Trophoblast cell (in vitro differentiated cells and primary cell): ENCODE data around the gene DNAH17.

ENCODE experiments used
- DNase-seq, 2 donors: peaks; one replicate each; pipeline ENCODE4 v3.0.0-alpha.2; 2016
- H2AFZ ChIP-seq: 2 replicates; pipeline ENCODE4 v1.6.1; 2013; ENCODE audit warnings: low read length, moderate library complexity, mild to moderate bottlenecking; ENCODE audit not compliant: insufficient read depth, poor library complexity
- H2AK5ac ChIP-seq: 2 replicates; pipeline ENCODE4 v1.6.1; 2013; ENCODE audit warnings: mild to moderate bottlenecking, low read length
- H2BK120ac ChIP-seq: 2 replicates; pipeline ENCODE4 v1.6.1; 2013; ENCODE audit warnings: low read length, mild to moderate bottlenecking, moderate library complexity; ENCODE audit not compliant: insufficient read depth, poor library complexity
- H2BK12ac ChIP-seq: 2 replicates; pipeline ENCODE4 v1.6.1; 2013; ENCODE audit warnings: mild to moderate bottlenecking, low read length, moderate library complexity
- H2BK5ac ChIP-seq: 2 replicates; pipeline ENCODE4 v1.6.1; 2013; ENCODE audit warnings: low read length, low read depth, moderate library complexity, mild to moderate bottlenecking; ENCODE audit not compliant: poor library complexity
- H3K14ac ChIP-seq: 2 replicates; pipeline ENCODE4 v1.6.1; 2013; ENCODE audit warnings: mild to moderate bottlenecking, low read length
- H3K18ac ChIP-seq: 2 replicates; pipeline ENCODE4 v1.6.1; 2013; ENCODE audit warnings: mild to moderate bottlenecking, low read length
- H3K23ac ChIP-seq: 2 replicates; pipeline ENCODE4 v1.6.1; 2013; ENCODE audit warnings: low read length
- H3K27ac ChIP-seq: 2 replicates; pipeline ENCODE4 v1.5.1; 2013; ENCODE audit warnings: low read depth, mild to moderate bottlenecking, inconsistent platforms, low read length, moderate library complexity
- H3K27me3 ChIP-seq: 2 replicates; pipeline ENCODE4 v1.6.1; 2013; ENCODE audit warnings: inconsistent platforms, mild to moderate bottlenecking, low read length, moderate library complexity; ENCODE audit not compliant: insufficient read depth
- H3K36me3 ChIP-seq, 2 experiments: 1 replicate in 1 of 2; 2 replicates in 1 of 2; pipeline ENCODE4 v1.6.1; 2013; ENCODE audit warnings: low read length in 2 of 2, mild to moderate bottlenecking in 2 of 2, moderate library complexity in 1 of 2; ENCODE audit not compliant: insufficient read depth in 2 of 2, control insufficient read depth in 1 of 2
- H3K4ac ChIP-seq: 2 replicates; pipeline ENCODE4 v1.6.1; 2013; ENCODE audit warnings: low read depth, mild to moderate bottlenecking, low read length, moderate library complexity
- H3K4me1 ChIP-seq, 2 experiments: 1 replicate in 1 of 2; 2 replicates in 1 of 2; pipeline ENCODE4 v1.6.1; 2013; ENCODE audit warnings: low read length in 2 of 2, mild to moderate bottlenecking in 2 of 2, moderate library complexity in 1 of 2; ENCODE audit not compliant: insufficient read depth in 2 of 2, control insufficient read depth in 1 of 2
- H3K4me2 ChIP-seq: 2 replicates; pipeline ENCODE4 v1.6.1; 2013; ENCODE audit warnings: inconsistent platforms, mild to moderate bottlenecking, low read length, moderate library complexity
- H3K4me3 ChIP-seq: 2 replicates; pipeline ENCODE4 v1.5.1; 2013; ENCODE audit warnings: mild to moderate bottlenecking, low read depth, low read length, inconsistent platforms
- H3K79me1 ChIP-seq: one replicate; pipeline ENCODE4 v1.6.1; 2013; ENCODE audit warnings: low read length
- H3K79me2 ChIP-seq: 2 replicates; pipeline ENCODE4 v1.6.1; 2013; ENCODE audit warnings: low read length, mild to moderate bottlenecking; ENCODE audit not compliant: control insufficient read depth, insufficient read depth, poor library complexity
- H3K9ac ChIP-seq: 2 replicates; pipeline ENCODE4 v1.6.1; 2013; ENCODE audit warnings: mild to moderate bottlenecking, low read length
- H3K9me3 ChIP-seq: 2 replicates; pipeline ENCODE4 v1.6.1; 2013; ENCODE audit warnings: low read depth, mild to moderate bottlenecking, control low read depth, inconsistent platforms, low read length; ENCODE audit not compliant: insufficient read depth
- H4K12ac ChIP-seq: 2 replicates; pipeline ENCODE4 v1.6.1; 2013; ENCODE audit warnings: low read depth, mild to moderate bottlenecking, low read length, moderate library complexity
- H4K8ac ChIP-seq: 2 replicates; pipeline ENCODE4 v1.6.1; 2013; ENCODE audit warnings: low read depth, mild to moderate bottlenecking, low read length, moderate library complexity
- H4K91ac ChIP-seq: one replicate; pipeline ENCODE4 v1.6.1; 2013; ENCODE audit warnings: low read depth, mild to moderate bottlenecking, low read length, moderate library complexity
- WGBS: extraction: QIAGEN DNeasy Blood & Tissue Kit; methylation state at CpG from one replicate; pipeline ENCODE4 v1.1.7; 2013; ENCODE audit warnings: missing lambda C conversion rate; ENCODE audit not compliant: insufficient read length, insufficient coverage; ENCODE audit errors: extremely low coverage; 5-methylcytosine and 5-hydroxymethylcytosine counted together

The DNAH17 gene

DNA sequence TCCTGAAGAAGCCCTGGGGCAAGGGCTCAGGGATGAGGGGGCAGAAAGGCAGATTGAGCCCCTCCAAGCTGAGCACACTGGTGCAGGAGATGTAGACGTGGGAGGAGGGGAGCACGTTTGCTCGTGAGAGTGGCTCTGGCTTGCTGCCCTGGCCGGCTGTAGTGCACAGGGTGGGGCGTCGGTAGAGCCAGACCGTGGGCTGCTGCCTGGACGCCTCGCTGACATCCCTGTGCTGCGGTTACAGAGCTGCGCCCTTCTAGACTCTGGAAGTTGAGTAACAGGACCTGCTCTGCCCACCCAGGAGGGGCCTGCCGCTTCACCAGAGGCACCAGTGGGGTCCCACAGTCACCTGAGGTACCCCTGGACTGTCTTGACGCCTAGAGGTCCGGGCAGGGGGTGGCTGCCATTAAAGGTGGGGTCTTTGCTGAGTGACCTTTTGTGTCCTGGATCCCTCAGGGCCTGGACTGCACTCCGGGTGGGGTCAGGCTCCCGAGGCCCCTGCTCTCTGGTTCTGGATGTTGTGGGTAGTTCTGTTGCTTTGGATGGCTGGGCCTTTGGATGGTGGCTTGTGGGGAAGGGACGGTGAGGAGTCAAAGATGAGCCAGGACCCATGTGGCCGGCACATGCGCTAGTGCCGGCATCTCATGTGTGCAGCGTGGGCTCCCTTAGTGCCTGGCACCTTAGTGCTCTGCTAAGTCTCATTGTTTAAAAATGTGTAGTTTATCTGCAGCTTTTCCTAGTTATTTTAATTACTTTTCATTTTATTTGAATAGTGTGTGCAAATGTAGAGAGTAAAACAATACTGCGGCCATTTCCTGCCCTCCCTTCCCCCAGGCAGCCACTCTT lies 157.0 kb downstream of the DNAH17 start:
- Histone ChIP-seq H3K4me3 (no peak overlapping the region), H3K4me1 (peaks cover 30 to 34% of the 10 kb centered on the region in 2 experiments), H3K27me3 (no peaks in the 10 kb centered on the region), H3K27ac (peak overlapping the region; percentile 13), H3K23ac (no peak overlapping the region), H2BK5ac (peak overlapping the region; percentile 24), H3K4me2 (no peak overlapping the region), H2BK120ac (peak overlapping the region; percentile 1), H3K9me3 (no peaks in the 10 kb centered on the region), H3K79me2 (peaks cover 2% of the 10 kb centered on the region), H4K91ac (peak overlapping the region; percentile 41), H2AK5ac (peak overlapping the region; percentile 24), H3K36me3 (peaks cover 39 to 46% of the 10 kb centered on the region in 2 experiments), H3K79me1 (peaks cover 23% of the 10 kb centered on the region), H3K18ac (peak overlapping the region; percentile 31), H4K12ac (no peak overlapping the region), H3K14ac (peak overlapping the region; percentile 33), H3K4ac (no peak overlapping the region), H4K8ac (peak overlapping the region; percentile 13), H3K9ac (no peak overlapping the region), H2BK12ac (peak overlapping the region; percentile 70), H2AFZ (no peak overlapping the region)
- no CpG with 5 or more reads among the region's 22 CpGs for WGBS
- DNase-seq, result no peak

DNA sequence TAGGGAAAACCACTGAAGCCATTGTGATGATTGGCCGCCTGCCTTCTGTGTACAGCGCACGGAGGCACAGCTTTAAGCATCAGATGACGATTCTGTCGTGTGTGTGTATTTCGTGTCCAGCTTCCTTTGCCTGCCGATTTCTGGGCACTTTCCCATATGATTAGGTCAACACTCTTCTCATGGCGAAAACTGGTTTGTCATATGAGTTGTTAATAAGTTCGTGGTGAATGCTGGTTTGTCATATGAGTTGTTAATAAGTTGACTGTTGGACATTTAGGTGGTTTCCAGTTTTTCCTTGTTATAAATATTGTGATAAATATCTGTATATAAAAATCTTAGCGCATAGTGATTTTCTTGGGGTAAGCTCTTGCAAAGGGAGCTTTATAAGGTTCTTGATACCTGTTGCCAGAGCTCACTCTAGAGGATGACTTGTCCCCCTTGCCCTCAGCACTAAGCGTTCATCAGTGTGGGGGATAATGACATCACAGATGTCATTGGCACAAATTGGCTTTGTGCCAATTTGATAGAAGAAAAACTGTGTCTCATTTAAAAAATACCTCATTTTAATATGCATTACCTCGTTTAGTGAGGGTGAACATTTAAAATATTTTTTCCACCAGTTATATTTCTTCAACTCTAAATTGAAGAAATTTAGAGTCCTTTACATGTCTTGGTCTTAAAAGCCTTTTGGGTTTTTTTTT lies 158.7 kb downstream of the DNAH17 start:
- Histone ChIP-seq H3K36me3 (peaks cover 36 to 38% of the 10 kb centered on the region in 2 experiments), H3K27me3 (no peaks in the 10 kb centered on the region), H3K79me2 (peaks cover 7% of the 10 kb centered on the region), H2AFZ (no peak overlapping the region), H2BK120ac (no peak overlapping the region), H4K12ac (no peak overlapping the region), H3K27ac (no peak overlapping the region), H4K8ac (no peak overlapping the region), H2BK12ac (no peak overlapping the region), H4K91ac (no peak overlapping the region), H3K4me1 (peaks cover 39 to 47% of the 10 kb centered on the region in 2 experiments), H3K23ac (no peak overlapping the region), H3K4me2 (no peak overlapping the region), H3K14ac (no peak overlapping the region), H3K4me3 (no peak overlapping the region), H2BK5ac (no peak overlapping the region), H3K4ac (no peak overlapping the region), H3K9me3 (no peaks in the 10 kb centered on the region), H3K9ac (no peak overlapping the region), H3K18ac (no peak overlapping the region), H3K79me1 (peaks cover 31% of the 10 kb centered on the region), H2AK5ac (no peak overlapping the region)
- no CpG with 5 or more reads among the region's 12 CpGs for WGBS
- no peak for DNase-seq

DNA sequence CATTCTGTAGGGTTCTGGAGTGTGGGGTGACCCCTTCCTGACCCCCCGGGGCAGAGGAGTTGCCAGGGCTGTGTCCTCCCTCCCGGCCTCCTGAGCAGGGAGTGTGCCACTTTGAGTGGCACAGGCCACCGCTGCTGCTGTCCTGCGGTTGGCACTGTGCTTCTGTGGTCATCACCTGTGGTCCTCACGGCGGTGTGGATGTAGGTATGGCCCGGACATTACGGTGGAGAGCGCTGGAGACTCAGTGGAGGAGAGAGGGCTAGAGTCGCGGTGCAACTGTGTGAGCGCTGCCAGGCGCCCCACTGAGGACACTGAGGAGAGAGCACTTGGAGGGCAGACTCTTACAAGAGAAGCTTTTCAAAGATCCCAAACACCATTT lies 159.7 kb downstream of the DNAH17 start:
- no CpG with 5 or more reads among the region's 13 CpGs for WGBS
- Histone ChIP-seq H3K23ac (no peak overlapping the region), H2BK5ac (peak overlapping the region; percentile 29), H3K18ac (peak overlapping the region; percentile 38), H3K79me1 (peaks cover 31% of the 10 kb centered on the region), H2BK12ac (peak overlapping the region; percentile 67), H2AK5ac (no peak overlapping the region), H3K4me2 (no peak overlapping the region), H3K9me3 (no peaks in the 10 kb centered on the region), H3K9ac (no peak overlapping the region), H2AFZ (no peak overlapping the region), H3K4ac (peak overlapping the region; percentile 50), H4K8ac (peak overlapping the region; percentile 13), H3K14ac (peak overlapping the region; percentile 32), H3K27me3 (no peaks in the 10 kb centered on the region), H3K4me3 (no peak overlapping the region), H3K4me1 (peaks cover 39 to 51% of the 10 kb centered on the region in 2 experiments), H4K12ac (no peak overlapping the region), H3K36me3 (peaks cover 32 to 40% of the 10 kb centered on the region in 2 experiments), H4K91ac (peak overlapping the region; percentile 17), H3K79me2 (peaks cover 7% of the 10 kb centered on the region), H3K27ac (peak overlapping the region; percentile 86), H2BK120ac (no peak overlapping the region)
- no peak for DNase-seq

DNA sequence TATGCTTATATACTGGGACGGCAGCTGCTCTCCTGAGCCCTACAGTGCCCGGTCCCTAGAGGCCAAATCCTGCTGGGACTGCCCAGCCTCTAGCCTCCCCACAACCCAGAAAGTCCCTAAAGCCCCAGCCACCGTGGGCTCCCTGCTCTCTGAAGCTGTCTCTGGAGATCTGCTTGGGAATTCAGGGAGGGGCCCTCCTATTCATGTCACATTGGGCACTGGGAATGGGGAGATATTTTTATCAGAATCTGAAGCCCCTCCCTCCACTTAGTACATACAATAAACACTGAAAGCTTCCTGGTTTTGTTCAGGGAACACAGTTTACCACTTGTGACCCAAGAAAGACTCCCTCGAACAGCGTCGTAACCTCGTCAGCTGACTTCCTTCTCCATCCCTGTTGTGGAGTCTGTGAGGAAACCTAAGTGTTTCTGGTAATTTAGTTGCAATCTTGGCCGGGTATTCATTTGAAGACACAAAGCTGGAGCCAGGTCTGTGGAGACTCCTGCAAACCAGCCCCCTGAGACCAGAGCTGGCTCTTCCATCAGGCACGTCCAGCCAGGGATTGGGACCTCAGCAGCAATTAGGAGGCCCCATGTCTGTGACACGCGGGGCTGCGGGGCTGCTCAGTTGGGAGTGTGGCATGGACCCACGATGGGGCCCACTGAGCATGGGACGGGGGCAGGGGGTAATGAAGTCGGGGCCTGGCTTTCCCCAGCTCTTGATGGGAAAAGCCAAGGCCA lies 160.2 kb downstream of the DNAH17 start:
- H3K4me2 ChIP-seq, result peak overlapping the region; percentile 9
- no peak overlapping the region for H3K23ac ChIP-seq
- H2AK5ac ChIP-seq, result peak overlapping the region; percentile 51
- H3K27ac ChIP-seq, result peak overlapping the region; percentile 86
- H3K9me3 ChIP-seq, result no peaks in the 10 kb centered on the region
- peak overlapping the region; percentile 51 for H3K14ac ChIP-seq
- peak overlapping the region; percentile 82 for H4K91ac ChIP-seq
- peak overlapping the region; percentile 47 for H3K18ac ChIP-seq
- peak overlapping the region; percentile 80 for H2BK5ac ChIP-seq
- no peaks in the 10 kb centered on the region for H3K27me3 ChIP-seq
- H3K79me1 ChIP-seq, result peaks cover 31% of the 10 kb centered on the region
- H3K4me3 ChIP-seq, result no peak overlapping the region
- H3K79me2 ChIP-seq, result peaks cover 7% of the 10 kb centered on the region
- H3K9ac ChIP-seq, result no peak overlapping the region
- H2BK120ac ChIP-seq, result peak overlapping the region; percentile 80
- peaks cover 30 to 41% of the 10 kb centered on the region in 2 experiments for H3K36me3 ChIP-seq
- H3K4me1 ChIP-seq, result peaks cover 41 to 54% of the 10 kb centered on the region in 2 experiments
- H2BK12ac ChIP-seq, result peak overlapping the region; percentile 61
- peak overlapping the region; percentile 55 for H3K4ac ChIP-seq
- H4K8ac ChIP-seq, result peak overlapping the region; percentile 41
- peak overlapping the region; percentile 48 for H2AFZ ChIP-seq
- peak in 1 of 2 donors; percentile 27 for DNase-seq
- H4K12ac ChIP-seq, result no peak overlapping the region
- WGBS, result no CpG with 5 or more reads among the region's 15 CpGs
